ENCODE measurements around the gene RNF145.

GRCh38 chr5:159123700-159124099 is 85.7 kb downstream of the RNF145 start:
- no peak for TF ChIP-seq CTCF (conservative IDR thresholded peaks at IDR 0.05; ENCODE audit: low read depth, low read length)
- no peak for TF ChIP-seq EZH2 (IDR thresholded peaks at IDR 0.05; ENCODE audit: low read length, unreplicated experiment)

Data from PC-3 (cell line).